GM12878 (cell line): ENCODE measurements around the gene FRMPD2. TPM values are rescaled to one million over a fixed set of nuclear protein-coding genes. Genes with fewer than 3 reads are reported as not detected.

Experiments
- ATAC-seq: fragments of 200-7000 bp; cut with Tn5 transposase; 3 replicates; pipeline ENCODE4 v1.9.1; 2020; ENCODE audit warnings: mild to moderate bottlenecking, moderate library complexity
- BruUV-seq: library from RNA; stranded (reverse); fragments of 400-500 nt; replicated peaks from 2 replicates; lab custom pipeline; 2021; lab: Mats Ljungman, UMichigan
- CTCF ChIA-PET: fragments of 300-600 bp; sonication (Branson Sonifier 250); formaldehyde crosslinking; extraction: SDS; loops from one replicate; lab custom pipeline; 2021; ENCODE audit warnings: inconsistent platforms; lab: Yijun Ruan, JAX
- POLR2A ChIA-PET: fragments of 350-600 bp; formaldehyde crosslinking; extraction: SDS; loops from one replicate; lab custom pipeline; 2021; ENCODE audit warnings: inconsistent platforms; lab: Charles Lee
- RAD21 ChIA-PET: fragments of 300-600 bp; sonication (Branson Sonifier 250); formaldehyde crosslinking; loops from one replicate; lab custom pipeline; 2023; ENCODE audit warnings: antibody characterized with exemption; ENCODE audit not compliant: unreplicated experiment; lab: Charles Lee
- SMC1A ChIA-PET: fragments of 300-600 bp; sonication (Branson Sonifier 250); formaldehyde crosslinking; loops from one replicate; lab custom pipeline; 2023; ENCODE audit not compliant: unreplicated experiment, uncharacterized antibody; lab: Charles Lee
- DNase-seq: peaks from one replicate; pipeline ENCODE4 v3.0.0-alpha.2; 2011; ENCODE audit warnings: low read depth, low spot score
- FAIRE-seq: peaks from 3 replicates; lab custom pipeline; 2011; peaks lifted over from hg19 to GRCh38; lab: Jason Lieb, UNC
- H2AFZ ChIP-seq: 2 replicates; pipeline ENCODE4 v1.6.0; 2011; ENCODE audit warnings: low read depth, low read length, control low read depth; ENCODE audit not compliant: control insufficient read depth
- H3K27ac ChIP-seq: 2 replicates; pipeline ENCODE4 v1.5.1; 2011; ENCODE audit warnings: control low read depth; ENCODE audit not compliant: control insufficient read depth, insufficient read depth
- H3K27me3 ChIP-seq, 2 experiments: replicated peaks in 1 of 2; 2 replicates each; pipeline versions ENCODE4 v1.6.0 to v1.6.1; 2011; ENCODE audit warnings: low read length in 1 of 2; ENCODE audit not compliant: control insufficient read depth in 2 of 2, insufficient read depth in 2 of 2
- H3K36me3 ChIP-seq, 2 experiments: 2 replicates each; pipeline ENCODE4 v1.5.1; 2011; ENCODE audit warnings: low read length in 1 of 2; ENCODE audit not compliant: control insufficient read depth in 2 of 2, insufficient read depth in 2 of 2
- H3K4me1 ChIP-seq: 2 replicates; pipeline ENCODE4 v1.6.1; 2011; ENCODE audit warnings: mild to moderate bottlenecking, low read length, moderate library complexity, mixed read lengths; ENCODE audit not compliant: control insufficient read depth, insufficient read depth
- H3K4me2 ChIP-seq: 2 replicates; pipeline ENCODE4 v1.6.0; 2011; ENCODE audit warnings: control low read depth; ENCODE audit not compliant: control insufficient read depth, insufficient read depth
- H3K4me3 ChIP-seq: fragments of 200-600 bp; sonication (generic); 2 replicates; pipeline ENCODE4 v1.5.1; 2016
- H3K79me2 ChIP-seq: 2 replicates; pipeline ENCODE4 v1.6.0; 2011; ENCODE audit warnings: low read length; ENCODE audit not compliant: control insufficient read depth, insufficient read depth
- H3K9ac ChIP-seq: 2 replicates; pipeline ENCODE4 v1.8.0; 2011; ENCODE audit warnings: low read length, control low read depth, mixed read lengths; ENCODE audit not compliant: control insufficient read depth, insufficient read depth
- H3K9me3 ChIP-seq: replicated peaks from 3 replicates; pipeline ENCODE4 v1.5.1; 2011; ENCODE audit warnings: mild to moderate bottlenecking, low read length; ENCODE audit not compliant: control insufficient read depth, insufficient read depth
- H4K20me1 ChIP-seq: 2 replicates; pipeline ENCODE4 v1.6.0; 2011; ENCODE audit not compliant: control insufficient read depth, insufficient read depth
- CHD2 ChIP-seq: IDR thresholded peaks from 2 replicates; pipeline ENCODE4 v1.6.1; 2011; ENCODE audit warnings: low read depth, low read length, improper control_type of control experiment, borderline replicate concordance
- GABPA ChIP-seq: IDR thresholded peaks from 2 replicates; pipeline ENCODE4 v1.6.1; 2014; ENCODE audit warnings: antibody characterized with exemption, low read depth, mild to moderate bottlenecking, inconsistent platforms
- JUND ChIP-seq: IDR thresholded peaks from 2 replicates; pipeline ENCODE4 v1.6.1; 2012; ENCODE audit warnings: low read depth, mild to moderate bottlenecking, low read length, improper control_type of control experiment, moderate library complexity
- NFYB ChIP-seq: IDR thresholded peaks from 2 replicates; pipeline ENCODE4 v1.6.1; 2011; ENCODE audit warnings: low read depth, mild to moderate bottlenecking, low read length, improper control_type of control experiment, moderate library complexity; ENCODE audit not compliant: insufficient read depth
- RFX5 ChIP-seq: IDR thresholded peaks from 2 replicates; pipeline ENCODE4 v1.6.1; 2011; ENCODE audit warnings: low read depth, low read length, improper control_type of control experiment
- SKIL ChIP-seq: fragments of 450-650 bp; IDR thresholded peaks from 2 replicates; pipeline ENCODE4 v1.6.1; 2017; ENCODE audit warnings: mild to moderate bottlenecking, low read depth, inconsistent platforms; ENCODE audit not compliant: poor library complexity, severe bottlenecking
- SUPT20H ChIP-seq: IDR thresholded peaks from 2 replicates; pipeline ENCODE4 v1.6.1; 2011; ENCODE audit warnings: low read depth, mild to moderate bottlenecking, low read length, moderate library complexity, borderline replicate concordance; ENCODE audit not compliant: control insufficient read depth
- TCF3 ChIP-seq: IDR thresholded peaks from 2 replicates; pipeline ENCODE4 v1.6.1; 2012; ENCODE audit warnings: low read depth, mild to moderate bottlenecking, low read length, borderline replicate concordance; ENCODE audit not compliant: insufficient read depth
- WGBS: methylation state at CpG from one replicate; pipeline ENCODE4 v1.1.6; 2016; ENCODE audit warnings: low lambda C conversion rate; ENCODE audit not compliant: insufficient replicate concordance, insufficient coverage; ENCODE audit errors: missing lambda C conversion rate; 5-methylcytosine and 5-hydroxymethylcytosine counted together
- in situ Hi-C: fragments of 300-500 bp; cut with MboI; formaldehyde crosslinking; loops from 9 replicates; pipeline ENCODE4 v1.14.3; 2018; ENCODE audit warnings: mixed read lengths
- intact Hi-C: fragments of 100-400 bp; cut with micrococcal nuclease; formaldehyde crosslinking; loops from one replicate; pipeline ENCODE4 v1.14.2; 2022; ENCODE audit not compliant: unreplicated experiment
- polyA plus RNA-seq, 11 experiments: library from polyadenylated mRNA; depleted of rRNA in 4 of 11; unstranded in 6 of 11; stranded (reverse) in 5 of 11; fragments of >200 nt; fragmentation: Nextera tagmentation in 4 of 11; fragmentation: Illumina TruSeq in 1 of 11; extraction: Ambion mirVana in 4 of 11; extraction: Trizol in 1 of 11; gene quantifications; 1 replicate in 1 of 11; 2 replicates in 10 of 11; pipeline versions ENCODE4 v1.2.1 to v1.2.3, GENCODE V29; 2011 to 2016; ENCODE audit warnings: inconsistent platforms in 2 of 11, missing spikeins in 2 of 11, low read depth in 1 of 11
- total RNA-seq, 4 experiments: library from RNA; depleted of rRNA in 3 of 4; stranded (reverse); fragments of >200 nt in 3 of 4; fragmentation: Illumina TruSeq in 1 of 4; extraction: Trizol in 1 of 4; gene quantifications; 2 replicates each; pipeline versions ENCODE4 v1.2.1 to v1.2.3, GENCODE V29; 2013 to 2021

FRMPD2 gene
- total and polyA plus RNA-seq, 10 of the 15 experiments (the other 5 are each of a cell fraction or from before 2014, with no cell fraction given) = 0.38 to 5.7 (median 1.4) TPM

- SMC1A ChIA-PET = interaction anchor here (1.0 to 1.3 kb wide), 2 partner anchors 10 to 17 kb away, joined by 3 to 9 read pairs; no protein-coding TSS in a partner anchor
Measured at GRCh38 chr10:48199580-48200377, 74.7 kb downstream of the FRMPD2 start.

More at GRCh38 chr10:48199580-48200377, 74.7 kb downstream of the FRMPD2 start:
- in situ Hi-C loops (no loop called here), intact Hi-C loops (no loop called here)
- peak overlapping the region; percentile 15; the same call in 1 of the 2 replicates for H2AFZ ChIP-seq
- no peak for FAIRE-seq
- H3K9ac ChIP-seq = no peak overlapping the region
- H4K20me1 ChIP-seq = no peaks in the 10 kb centered on the region
- WGBS = 72% methylated on average over 9 of the region's 9 CpGs
- H3K4me2 ChIP-seq = no peak overlapping the region
- no peak for DNase-seq
- no peaks in the 10 kb centered on the region for H3K27me3 ChIP-seq
- TF ChIP-seq TCF3 (no peak), JUND (no peak), SUPT20H (no peak), GABPA (0 out of 2 replicates have a peak, but pooled peaks have one; percentile 22), SKIL (no peak), CHD2 (no peak), NFYB (0 out of 2 replicates have a peak, but pooled peaks have one; percentile 10), RFX5 (no peak)
- H3K79me2 ChIP-seq = no peaks in the 10 kb centered on the region
- CTCF ChIA-PET = interaction anchor here (1.2 kb wide), 1 partner anchor 71 kb away, joined by 3 read pairs; no protein-coding TSS in a partner anchor
- ATAC-seq = no peak
- RAD21 ChIA-PET = no interaction called here
- H3K4me3 ChIP-seq = no peak overlapping the region
- no peaks in the 10 kb centered on the region for H3K9me3 ChIP-seq
- no peaks in the 10 kb centered on the region for H3K4me1 ChIP-seq
- POLR2A ChIA-PET = interaction anchor here (0.6 kb wide), 1 partner anchor 20 kb away, joined by 3 read pairs; no protein-coding TSS in a partner anchor
- H3K36me3 ChIP-seq = no peaks in the 10 kb centered on the region
- no peak overlapping the region for H3K27ac ChIP-seq
- BruUV-seq = no TSS peak
